Motor neuron (in vitro differentiated cells): ENCODE data around the gene IDI1. TPM values are rescaled to one million over a fixed set of nuclear protein-coding genes. Genes with fewer than 3 reads are reported as not detected.

Source experiments
- ATAC-seq, 8 experiments: fragments of 200-7000 bp; cut with Tn5 transposase; replicated peaks in 6 of 8; 2 replicates each; pipeline ENCODE4 v1.8.0; 2021; ENCODE audit warnings: mild to moderate bottlenecking in 8 of 8, moderate library complexity in 8 of 8
- H3K27ac ChIP-seq, 2 donors: fragments of 250-450 bp; sonication (Bioruptor Pico); 2 replicates each; pipeline ENCODE4 v1.9.0; 2021; ENCODE audit warnings: antibody characterized with exemption in 2 of 2, mild to moderate bottlenecking in 2 of 2, moderate library complexity in 1 of 2
- H3K4me1 ChIP-seq, 2 donors: fragments of 250-450 bp; sonication (Bioruptor Pico); replicated peaks in 1 of 2; 2 replicates each; pipeline ENCODE4 v1.6.1; 2021; ENCODE audit warnings: antibody characterized with exemption in 2 of 2, mild to moderate bottlenecking in 2 of 2, moderate library complexity in 1 of 2
- H3K4me3 ChIP-seq, 5 donors: fragments of 250-450 bp; sonication (Bioruptor Pico); 2 replicates each; pipeline ENCODE4 v1.9.0; 2021; ENCODE audit warnings: antibody characterized with exemption in 5 of 5, mild to moderate bottlenecking in 5 of 5, moderate library complexity in 4 of 5
- WGBS, 10 experiments: fragments of 450-650 bp; shearing (Covaris generic); methylation state at CpG; one replicate each; pipeline ENCODE4 v1.0.0; 2022; 5-methylcytosine and 5-hydroxymethylcytosine counted together
- in situ Hi-C, 9 experiments: fragments of 400-800 bp; cut with MboI; loops; one replicate each; pipeline ENCODE4 v1.15.0; 2021; ENCODE audit warnings: low sequenced_read_pairs in 9 of 9, low pct_unique_long_range_greater_than_20kb in 2 of 9; ENCODE audit not compliant: unreplicated experiment in 9 of 9
- total RNA-seq, 8 experiments: library from RNA; unstranded; fragments of 300-600 nt; gene quantifications; 2 replicates each; pipeline versions ENCODE4 v1.2.3 to v1.2.4, GENCODE V29; 2022

The IDI1 gene
- total RNA-seq, 8 experiments from 2014 or later = 47.7 to 112 (median 99.2) TPM

DNA sequence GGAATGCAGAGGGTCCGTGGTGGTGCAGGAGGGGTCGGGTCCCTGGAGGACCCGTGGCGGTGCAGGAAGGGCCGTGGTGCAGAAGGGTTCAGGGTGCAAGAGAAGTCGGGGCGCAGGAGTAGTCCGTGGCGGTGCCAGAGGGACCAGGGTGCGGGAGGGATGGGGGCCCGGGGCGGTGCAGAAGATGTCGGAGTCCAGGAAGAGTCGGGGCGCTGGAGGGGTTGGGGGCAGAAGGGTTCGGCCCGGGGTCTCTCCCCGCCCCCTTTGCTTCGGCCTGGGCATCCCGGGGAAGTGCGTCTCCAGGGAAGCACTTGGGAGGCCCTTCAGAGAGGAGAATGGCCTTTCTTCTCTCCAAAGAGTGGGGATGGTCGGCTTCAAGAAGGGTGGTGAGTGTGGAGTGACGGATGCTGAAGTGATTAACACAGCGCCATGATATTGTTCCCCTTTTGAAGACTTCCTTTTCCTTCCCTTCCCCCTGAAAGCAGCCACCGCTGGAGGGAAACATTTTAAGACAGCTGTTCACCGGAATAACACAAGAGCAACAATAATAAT is 8.3 kb upstream of the IDI1 start:
- ATAC-seq = peak in 4 of 8 experiments; percentile 4 to 39 (median 8)
- peaks cover 12 to 22% of the 10 kb centered on the region in 2 donors for H3K4me1 ChIP-seq
- H3K27ac ChIP-seq = peak overlapping the region; percentile 92 to 94
- H3K4me3 ChIP-seq = peak overlapping the region; percentile 89 to 100 (median 99)
- WGBS, 10 experiments = 0 to 16% (median 0%) methylated on average over 1 to 9 of the region's 26 CpGs; no CpG with 5 or more reads in 1 of the 10 experiments
- in situ Hi-C loops = no loop called here

DNA sequence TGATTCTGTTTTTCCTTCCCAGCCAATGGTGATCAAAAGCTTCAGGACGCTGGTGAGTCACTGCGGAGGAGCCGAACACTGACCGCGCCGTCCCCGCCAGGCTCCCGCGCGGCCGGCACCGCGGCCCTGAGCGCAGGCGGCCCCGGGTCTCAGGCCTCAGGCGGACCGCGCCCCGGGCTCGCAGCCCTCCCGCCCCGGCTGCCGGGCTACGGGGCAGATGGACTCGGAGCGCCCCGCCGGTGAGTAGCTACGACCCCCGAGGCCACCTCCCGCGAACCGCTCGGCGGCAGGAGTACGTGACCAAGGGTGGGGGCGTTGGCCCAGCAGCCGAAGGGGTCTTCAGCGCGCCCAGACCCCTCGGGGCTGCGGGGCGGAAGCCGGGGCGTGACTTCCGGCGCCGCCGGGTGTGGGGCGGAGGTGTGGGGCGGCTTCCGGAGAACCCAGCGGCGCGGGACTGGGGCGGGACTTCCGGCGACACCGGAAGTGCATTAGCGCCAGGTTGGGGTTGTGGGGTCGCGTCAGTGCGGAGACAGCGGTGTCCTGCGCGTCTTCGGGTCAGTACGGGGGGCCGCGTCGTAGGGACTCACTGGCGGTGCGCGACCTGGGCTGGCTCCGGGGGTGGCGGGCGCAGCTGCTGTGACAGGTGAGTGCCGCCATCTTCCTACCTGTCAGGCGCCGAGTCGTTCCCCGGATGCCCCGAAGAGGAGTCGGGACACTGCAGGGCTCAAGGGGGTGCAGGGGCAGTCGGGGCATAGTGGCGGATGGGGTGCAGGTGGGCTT is 7.6 kb upstream of the IDI1 start, which contains the start of gene WDR37:
Gene WDR37, plus strand, starts transcription at position 60 of the 780 bp plus-strand sequence. CDS start 15,771 bp downstream, outside the sequence.
- in situ Hi-C loops = no loop called here

GRCh38 chr10:1054684-1055083 is 5.8 kb upstream of the IDI1 start:
- in situ Hi-C loops = no loop called here
- peaks cover 12 to 36% of the 10 kb centered on the region in 2 donors for H3K4me1 ChIP-seq

More for the DNA sequence above, 7.6 kb upstream of the IDI1 start, which contains the start of gene WDR37:
- Histone ChIP-seq H3K27ac (peak within 1 kb of the TSS; percentile 92 to 94), H3K4me3 (peak within 1 kb of the TSS; percentile 89 to 100 (median 99)), H3K4me1 (peaks cover 12 to 24% of the 10 kb centered on the region in 2 donors)
- whole genome bisulfite sequencing, 10 experiments = 0% methylated on average over 1 to 13 of the region's 87 CpGs; no CpG with 5 or more reads in 6 of the 10 experiments
- ATAC-seq = peak; percentile 87 to 97 (median 94)

GRCh38 chr10:1050554-1050953 is 1.6 kb upstream of the IDI1 start:
- 60 to 100% (median 72%) methylated on average over 1 to 3 of the region's 4 CpGs; no CpG with 5 or more reads in 3 of the 10 experiments for WGBS, 10 experiments
- Histone ChIP-seq H3K27ac (no peak overlapping the region), H3K4me3 (peak overlapping the region; percentile 63 to 87 (median 72)), H3K4me1 (peaks cover 7 to 30% of the 10 kb centered on the region in 2 donors)
- no peak for ATAC-seq
- in situ Hi-C loops = no loop called here

More at GRCh38 chr10:1054684-1055083, 5.8 kb upstream of the IDI1 start:
- Histone ChIP-seq H3K4me3 (no peak overlapping the region), H3K27ac (no peak overlapping the region)
- WGBS, 10 experiments = 0 to 80% (median 65%) methylated on average over 1 to 6 of the region's 6 CpGs; no CpG with 5 or more reads in 2 of the 10 experiments
- no peak for ATAC-seq

DNA sequence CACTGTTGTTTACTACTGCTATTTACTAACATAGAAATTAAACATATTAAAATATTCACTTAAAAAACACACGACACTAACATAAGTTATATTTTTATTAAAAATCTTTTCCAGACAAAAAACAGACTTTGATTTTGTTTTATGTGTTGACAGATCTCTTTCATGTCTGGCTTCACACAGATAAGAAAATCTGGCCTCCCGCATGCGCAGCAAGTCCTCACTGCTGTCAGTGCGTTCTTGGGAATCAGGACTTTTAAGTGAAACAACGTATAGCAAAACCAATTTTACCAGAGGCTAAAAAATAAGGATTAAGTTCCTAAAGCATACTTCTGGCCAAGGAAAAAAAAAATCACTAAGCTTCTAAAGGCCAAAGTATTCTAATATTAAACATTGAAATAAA is 1.2 kb upstream of the IDI1 start:
- in situ Hi-C loops = no loop called here
- H3K27ac ChIP-seq = peak overlapping the region in 1 of 2 donors; percentile 96
- ATAC-seq = no peak
- peaks cover 5 to 30% of the 10 kb centered on the region in 2 donors for H3K4me1 ChIP-seq
- 3 to 60% (median 26%) methylated on average over 1 to 5 of the region's 5 CpGs for WGBS, 10 experiments
- H3K4me3 ChIP-seq = peak overlapping the region; percentile 63 to 87 (median 72)

- whole genome bisulfite sequencing, 10 experiments = 0 to 10% (median 1%) methylated on average over 2 to 24 of the region's 34 CpGs; no CpG with 5 or more reads in 2 of the 10 experiments
- peak in 2 of 8 experiments; percentile 0 to 1 for ATAC-seq
- peaks cover 0 to 30% of the 10 kb centered on the region in 2 donors for H3K4me1 ChIP-seq
- peak overlapping the region; percentile 63 to 87 (median 72) for H3K4me3 ChIP-seq
- in situ Hi-C loops = no loop called here
- H3K27ac ChIP-seq = peak overlapping the region; percentile 96 to 99
These were observed 573 bp upstream of the IDI1 start for GRCh38 chr10:1049425-1049958.

GRCh38 chr10:1048349-1048731 is 579 bp downstream of the IDI1 start:
- in situ Hi-C loops = no loop called here
- WGBS, 10 experiments = 0 to 1% (median 0%) methylated on average over 2 to 15 of the region's 37 CpGs; no CpG with 5 or more reads in 6 of the 10 experiments
- H3K27ac ChIP-seq = peak overlapping the region; percentile 96 to 99
- H3K4me1 ChIP-seq = peaks cover 0 to 34% of the 10 kb centered on the region in 2 donors
- peak overlapping the region; percentile 63 to 87 (median 72) for H3K4me3 ChIP-seq
- ATAC-seq = peak in 6 of 8 experiments; percentile 0

DNA sequence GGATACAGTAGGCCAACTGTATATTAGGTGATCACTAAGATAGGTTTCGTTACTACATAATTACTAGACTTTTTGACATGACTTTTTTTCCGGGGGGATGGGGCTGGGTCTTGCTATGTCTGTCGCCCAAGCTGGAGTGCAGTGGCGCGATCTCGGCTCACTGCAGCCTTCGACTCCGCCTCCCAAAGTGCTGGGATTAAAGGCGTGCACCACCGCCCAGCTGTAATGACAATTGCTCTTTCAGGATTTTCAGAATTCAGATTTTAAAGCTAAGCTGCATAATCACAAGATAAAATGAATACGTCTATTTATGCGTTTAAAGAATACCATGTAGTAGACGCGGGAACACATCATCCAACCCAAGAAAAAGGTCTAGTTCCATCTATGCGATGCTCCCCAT is 982 bp downstream of the IDI1 start:
- in situ Hi-C loops = no loop called here
- peaks cover 0 to 38% of the 10 kb centered on the region in 2 donors for H3K4me1 ChIP-seq
- peak overlapping the region; percentile 96 to 99 for H3K27ac ChIP-seq
- WGBS, 10 experiments = 0 to 3% (median 0%) methylated on average over 1 to 13 of the region's 15 CpGs; no CpG with 5 or more reads in 2 of the 10 experiments
- H3K4me3 ChIP-seq = peak overlapping the region; percentile 63 to 87 (median 72)
- no peak for ATAC-seq

DNA sequence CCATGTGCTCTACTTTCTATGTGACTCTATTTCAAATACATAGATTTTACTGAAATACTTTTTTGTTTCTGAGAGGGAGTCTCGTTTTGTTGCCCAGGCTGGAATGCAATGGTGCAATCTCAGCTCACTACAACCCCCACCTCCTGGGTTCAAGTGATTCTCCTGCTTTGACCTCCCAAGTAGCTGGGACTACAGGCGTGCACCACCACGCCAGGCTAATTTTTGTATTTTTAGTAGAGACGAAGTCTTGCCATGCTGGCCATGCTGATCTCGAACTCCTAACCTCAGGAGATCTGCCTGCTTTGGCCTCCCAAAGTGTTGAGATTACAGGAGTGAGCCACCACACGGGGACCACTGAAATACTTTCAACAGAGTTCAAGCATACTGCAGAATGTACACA is 3.5 kb downstream of the IDI1 start:
- Histone ChIP-seq H3K4me1 (peaks cover 0 to 25% of the 10 kb centered on the region in 2 donors), H3K27ac (no peak overlapping the region), H3K4me3 (peak overlapping the region in 1 of 5 donors; percentile 4)
- WGBS, 10 experiments = 64 to 100% (median 90%) methylated on average over 1 to 6 of the region's 6 CpGs; no CpG with 5 or more reads in 1 of the 10 experiments
- no peak for ATAC-seq
- in situ Hi-C loops = no loop called here

DNA sequence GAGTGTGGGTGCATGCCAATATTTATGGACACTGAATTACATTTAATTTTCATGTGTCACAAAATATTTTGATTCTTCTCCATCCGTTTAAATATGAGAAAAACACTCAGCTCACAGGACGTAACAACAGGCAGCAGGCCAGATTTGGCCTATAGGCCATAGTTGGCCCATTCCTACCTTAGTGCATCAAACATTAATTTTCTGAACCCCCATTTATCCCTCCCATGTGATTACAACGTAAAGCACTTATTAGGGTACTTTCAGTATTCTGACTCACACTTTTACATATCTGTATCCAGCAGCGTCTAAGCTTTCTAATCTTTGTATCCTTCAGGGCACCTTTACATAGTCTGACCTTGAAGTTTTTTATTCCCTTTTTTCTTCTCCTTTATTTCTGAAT is 4.0 kb downstream of the IDI1 start:
- in situ Hi-C loops = no loop called here
- WGBS, 10 experiments = 22 to 100% (median 80%) methylated on average over 1 to 4 of the region's 4 CpGs
- Histone ChIP-seq H3K4me3 (no peak overlapping the region), H3K4me1 (peaks cover 0 to 25% of the 10 kb centered on the region in 2 donors), H3K27ac (no peak overlapping the region)
- ATAC-seq = no peak

DNA sequence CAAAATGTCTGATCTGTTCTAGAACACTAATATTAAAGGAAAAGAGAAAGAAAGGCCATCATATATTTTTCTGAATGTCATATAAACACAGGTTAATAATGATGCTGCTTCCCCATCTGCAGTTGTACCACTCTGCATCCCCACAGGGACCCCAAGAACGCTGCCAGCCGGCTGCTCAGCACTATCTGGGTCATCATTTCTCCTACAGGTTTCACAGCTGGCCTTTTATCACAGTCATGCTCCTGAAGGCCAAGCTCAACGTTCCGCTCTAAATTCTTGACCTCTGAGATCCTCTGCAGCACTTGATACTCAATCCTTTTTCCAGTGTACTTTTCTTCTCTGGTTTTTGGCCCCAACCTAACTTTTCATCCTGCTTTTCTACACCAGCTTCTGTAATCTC is 4.8 kb downstream of the IDI1 start:
- H3K4me3 ChIP-seq = no peak overlapping the region
- in situ Hi-C loops = no loop called here
- no peak overlapping the region for H3K27ac ChIP-seq
- H3K4me1 ChIP-seq = peaks cover 0 to 25% of the 10 kb centered on the region in 2 donors
- 67 to 93% (median 85%) methylated on average over 2 to 4 of the region's 4 CpGs; no CpG with 5 or more reads in 4 of the 10 experiments for WGBS, 10 experiments
- ATAC-seq = no peak

GRCh38 chr10:1043532-1043995 is 5.4 kb downstream of the IDI1 start:
- in situ Hi-C loops = no loop called here
- H3K4me3 ChIP-seq = no peak overlapping the region
- H3K27ac ChIP-seq = no peak overlapping the region
- 80 to 100% (median 88%) methylated on average over 3 to 11 of the region's 12 CpGs for WGBS, 10 experiments
- peaks cover 0 to 25% of the 10 kb centered on the region in 2 donors for H3K4me1 ChIP-seq
- no peak for ATAC-seq

DNA sequence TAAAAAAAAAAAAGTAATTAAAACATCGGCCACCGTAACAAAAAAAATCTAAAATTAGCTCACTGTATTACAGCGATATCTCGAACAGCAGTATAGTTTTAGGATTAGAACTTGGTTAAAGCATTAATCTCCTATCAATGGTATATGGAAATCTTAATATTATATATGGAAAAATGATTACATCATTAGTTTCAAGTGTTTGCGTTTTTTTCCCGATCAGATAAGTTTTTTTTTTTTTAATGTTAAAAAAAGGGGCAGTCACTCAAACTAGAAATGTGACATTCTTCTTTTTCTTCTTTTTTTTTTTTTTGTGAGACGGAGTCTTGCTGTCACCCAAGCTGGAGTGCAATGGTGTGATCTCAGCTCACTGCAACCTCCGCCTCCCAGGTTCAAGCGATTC is 7.4 kb downstream of the IDI1 start:
- ATAC-seq = no peak
- Histone ChIP-seq H3K4me3 (no peak overlapping the region), H3K27ac (no peak overlapping the region), H3K4me1 (peaks cover 0 to 25% of the 10 kb centered on the region in 2 donors)
- WGBS, 10 experiments = 85 to 100% (median 97%) methylated on average over 4 to 9 of the region's 9 CpGs; no CpG with 5 or more reads in 1 of the 10 experiments
- in situ Hi-C loops = no loop called here
